A549 (cell line): Measurements from ENCODE around the gene CIPC.

Source experiments
- CTCF ChIP-seq: fragments of >200 bp; sonication (Bioruptor Twin); formaldehyde crosslinking; IDR thresholded peaks from 3 replicates; pipeline ENCODE4 v1.5.1; 2016
- E2F6 ChIP-seq: IDR thresholded peaks from 2 replicates; pipeline ENCODE4 v1.6.1; 2012; ENCODE audit warnings: low read depth, borderline replicate concordance
- ESRRA ChIP-seq: fragments of 150-350 bp; IDR thresholded peaks from 2 replicates; pipeline ENCODE4 v1.6.1; 2014; ENCODE audit warnings: mild to moderate bottlenecking, low read length, borderline replicate concordance
- GATA3 ChIP-seq: IDR thresholded peaks from 2 replicates; pipeline ENCODE4 v1.6.1; 2012; ENCODE audit warnings: borderline replicate concordance
- HMGXB4 ChIP-seq: fragments of 250-450 bp; sonication (Bioruptor Pico); IDR thresholded peaks from 2 replicates; pipeline ENCODE4 v1.5.0; 2021; ENCODE audit warnings: mild to moderate bottlenecking, moderate library complexity, borderline replicate concordance
- JUN ChIP-seq, 2 experiments: fragments of >200 bp; sonication (Bioruptor Twin); formaldehyde crosslinking; IDR thresholded peaks; 2 replicates in 1 of 2; 3 replicates in 1 of 2; pipeline ENCODE4 v1.6.1; 2016 to 2017
- KDM1A ChIP-seq: fragments of 200-600 bp; sonication (generic); IDR thresholded peaks from 2 replicates; pipeline ENCODE4 v1.6.1; 2016; ENCODE audit warnings: low read depth, mild to moderate bottlenecking
- NFE2L2 ChIP-seq: fragments of 150-350 bp; conservative IDR thresholded peaks from 2 replicates; pipeline ENCODE4 v1.6.1; 2014; ENCODE audit warnings: low read length
- POLR2A ChIP-seq: IDR thresholded peaks from 2 replicates; pipeline ENCODE4 v1.6.1; 2012; ENCODE audit warnings: mild to moderate bottlenecking, low read length
- POLR2AphosphoS2 ChIP-seq: conservative IDR thresholded peaks from 2 replicates; pipeline ENCODE4 v1.6.1; 2012; ENCODE audit warnings: low read length, improper control_type of control experiment, inconsistent platforms

- TF ChIP-seq HMGXB4 (CRISPR knock-in tag) (no peak), CTCF (no peak), NFE2L2 (no peak), POLR2AphosphoS2 (no peak), GATA3 (no peak), E2F6 (no peak), ESRRA (no peak), JUN (IDR thresholded peaks at IDR 0.05) (no peak), KDM1A (no peak), POLR2A (no peak)
Observed at GRCh38 chr14:77085538-77085937, 12.5 kb upstream of the CIPC start.
